Dermis blood vessel endothelial cell (primary cell): ENCODE data around the gene DMKN. TPM values are rescaled to one million over a fixed set of nuclear protein-coding genes. Genes with fewer than 3 reads are reported as not detected.

Experiments
- DNase-seq: peaks from one replicate; pipeline ENCODE4 v3.0.0; 2010
- total RNA-seq: library from RNA; depleted of rRNA; stranded (reverse); fragments of >200 nt; gene quantifications from 2 replicates; pipeline ENCODE4 v1.2.3, GENCODE V29; 2014

DMKN gene
- total RNA-seq, 1 donor from 2014 or later: 0.34 TPM

GRCh38 chr19:35549174-35549788 lies 35.8 kb upstream of the DMKN start:
- DNase-seq: peak; percentile 82

DNA sequence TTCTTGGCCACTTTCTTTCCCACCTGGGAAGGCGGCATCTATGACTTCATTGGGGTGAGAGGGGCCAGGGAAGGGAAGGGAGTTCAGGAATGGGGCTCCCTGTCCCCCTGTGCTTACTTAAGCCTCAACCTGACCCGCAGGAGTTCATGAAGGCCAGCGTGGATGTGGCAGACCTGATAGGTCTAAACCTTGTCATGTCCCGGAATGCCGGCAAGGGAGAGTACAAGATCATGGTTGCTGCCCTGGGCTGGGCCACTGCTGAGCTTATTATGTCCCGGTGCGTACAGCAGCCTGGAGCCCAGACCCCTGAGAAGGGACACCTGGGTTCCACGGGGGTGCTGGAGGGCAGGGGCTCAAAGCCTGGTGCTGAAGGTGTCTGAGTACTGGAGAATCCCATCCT lies 33.1 kb upstream of the DMKN start:
- DNase-seq: no peak

DNA sequence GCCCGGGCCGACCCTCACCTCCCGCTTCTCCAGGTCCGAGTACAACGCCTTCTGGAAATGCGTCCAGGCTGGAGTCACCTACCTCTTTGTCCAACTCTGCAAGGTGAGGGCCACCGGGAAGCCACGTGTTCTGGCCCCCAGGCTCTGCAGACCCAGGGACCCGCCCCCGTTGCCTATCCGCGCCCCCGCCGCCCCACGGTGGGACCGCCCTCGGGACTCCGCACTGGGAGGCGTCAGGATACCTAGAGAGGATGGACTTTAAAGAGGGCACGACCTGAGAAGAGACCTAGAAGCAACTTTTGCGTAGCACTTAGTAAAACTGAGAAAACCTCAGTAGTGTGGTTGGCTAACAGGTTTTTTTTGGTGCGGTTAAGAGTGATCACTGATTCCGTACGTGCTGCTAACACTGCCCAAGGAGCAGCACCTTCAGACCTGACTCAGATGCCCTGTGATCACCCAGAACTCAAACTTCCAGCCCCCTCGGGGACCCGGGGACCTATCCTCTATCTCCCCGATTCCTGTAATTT lies 32.5 kb upstream of the DMKN start:
- peak; percentile 46 for DNase-seq

DNA sequence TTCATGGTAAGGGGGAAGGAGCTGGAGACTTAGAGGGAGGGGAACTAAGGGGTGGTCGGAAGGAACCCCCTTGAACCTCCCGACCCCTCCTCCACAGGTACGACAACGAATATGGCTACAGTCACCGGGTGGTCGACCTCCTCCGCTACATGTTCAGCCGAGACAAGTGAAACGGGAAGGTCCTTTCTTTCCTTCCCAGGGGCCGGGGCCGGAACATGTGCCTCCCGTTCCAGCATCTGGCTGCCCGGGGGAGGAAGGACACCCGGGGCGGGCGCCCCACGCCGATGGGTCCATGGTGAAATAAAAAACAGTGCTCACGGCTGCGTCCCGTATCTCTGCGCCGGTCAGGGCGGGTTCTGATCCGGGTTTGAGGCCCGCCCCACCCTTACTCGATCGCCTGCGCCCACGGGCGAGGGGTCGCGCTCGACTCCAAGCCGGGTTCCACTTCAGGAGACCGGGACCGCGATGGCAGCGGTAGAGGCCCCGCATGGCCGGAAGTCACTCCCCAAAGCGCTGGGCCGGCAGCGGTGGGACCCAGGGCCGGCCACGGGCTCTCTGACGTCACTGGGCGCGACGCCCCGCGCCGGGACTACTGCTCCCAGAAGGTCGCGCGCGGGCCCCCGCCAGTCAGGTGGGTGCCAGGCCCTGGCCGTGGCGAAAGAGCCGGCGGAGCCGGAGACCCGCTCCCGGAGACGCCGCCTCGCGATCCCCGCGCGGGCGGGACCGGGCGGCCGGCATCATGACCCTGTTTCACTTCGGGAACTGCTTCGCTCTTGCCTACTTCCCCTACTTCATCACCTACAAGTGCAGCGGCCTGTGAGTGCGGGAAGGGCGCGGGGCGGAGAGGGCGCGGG lies 31.8 kb upstream of the DMKN start, which contains the start of gene TMEM147:
Gene TMEM147, plus strand, starts transcription at position 626 of the 854 bp plus-strand sequence. Its CDS starts 114 bp downstream, at position 740.
- DNase-seq: peak; percentile 86

- no peak for DNase-seq
These were observed 30.8 kb upstream of the DMKN start for GRCh38 chr19:35544110-35544802.

- no peak for DNase-seq
These were observed 30.0 kb upstream of the DMKN start for GRCh38 chr19:35543280-35544109.

DNA sequence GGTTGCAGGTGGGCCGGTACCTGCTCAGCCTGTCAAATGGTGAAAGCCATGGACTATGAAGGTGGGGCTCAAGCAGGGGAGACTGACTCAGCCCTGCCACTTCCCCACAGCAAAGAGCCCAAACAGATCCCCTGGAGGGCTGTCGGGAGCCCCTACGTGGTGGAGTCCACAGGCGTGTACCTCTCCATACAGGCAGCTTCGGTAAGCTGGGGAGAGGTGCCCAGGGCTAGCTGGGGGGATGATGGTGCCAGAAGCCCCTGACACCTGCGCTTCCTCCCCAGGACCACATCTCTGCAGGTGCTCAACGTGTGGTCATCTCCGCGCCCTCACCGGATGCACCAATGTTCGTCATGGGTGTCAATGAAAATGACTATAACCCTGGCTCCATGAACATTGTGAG lies 28.8 kb upstream of the DMKN start:
- no peak for DNase-seq

- DNase-seq: no peak
These were observed 27.0 kb upstream of the DMKN start for GRCh38 chr19:35540356-35540927.

DNA sequence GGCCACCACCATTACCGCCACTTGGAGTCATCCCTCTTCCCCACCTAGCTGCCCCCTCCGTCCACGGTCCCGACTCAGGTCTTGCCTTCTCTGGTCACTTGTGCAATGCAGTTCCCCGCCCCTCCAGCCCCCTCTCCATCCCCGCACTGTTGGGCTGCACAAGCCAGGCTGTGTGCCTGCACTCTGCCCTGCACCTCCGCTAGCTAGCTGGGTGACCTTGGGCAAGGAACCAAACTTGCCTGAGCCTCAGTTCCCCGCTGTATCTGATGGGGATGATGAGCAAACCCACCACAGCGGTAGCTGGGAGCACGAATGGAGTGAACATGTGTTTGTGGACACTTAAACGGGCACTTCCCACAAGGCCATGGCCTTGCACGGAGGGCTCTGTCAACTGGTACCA lies 26.4 kb upstream of the DMKN start:
- no peak for DNase-seq

DNA sequence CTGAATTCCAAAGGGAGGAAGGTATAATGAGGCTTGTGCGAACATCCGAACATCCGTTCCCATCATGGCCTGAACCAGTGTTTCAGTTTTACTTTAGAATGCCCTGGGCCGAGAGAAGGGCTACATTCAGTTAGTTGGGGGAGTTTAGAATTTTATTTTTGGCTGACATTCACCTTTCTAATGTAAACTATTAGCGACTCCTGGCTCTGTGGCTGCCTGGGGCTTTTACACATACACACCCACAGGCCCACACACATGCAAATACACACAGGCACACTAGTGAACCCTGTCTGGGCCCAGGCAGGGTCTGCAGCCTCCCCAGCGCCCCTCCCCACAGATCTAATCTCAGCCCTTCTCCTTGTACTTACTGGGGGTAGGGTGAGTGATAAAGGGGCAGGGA lies 25.9 kb upstream of the DMKN start:
- no peak for DNase-seq

DNA sequence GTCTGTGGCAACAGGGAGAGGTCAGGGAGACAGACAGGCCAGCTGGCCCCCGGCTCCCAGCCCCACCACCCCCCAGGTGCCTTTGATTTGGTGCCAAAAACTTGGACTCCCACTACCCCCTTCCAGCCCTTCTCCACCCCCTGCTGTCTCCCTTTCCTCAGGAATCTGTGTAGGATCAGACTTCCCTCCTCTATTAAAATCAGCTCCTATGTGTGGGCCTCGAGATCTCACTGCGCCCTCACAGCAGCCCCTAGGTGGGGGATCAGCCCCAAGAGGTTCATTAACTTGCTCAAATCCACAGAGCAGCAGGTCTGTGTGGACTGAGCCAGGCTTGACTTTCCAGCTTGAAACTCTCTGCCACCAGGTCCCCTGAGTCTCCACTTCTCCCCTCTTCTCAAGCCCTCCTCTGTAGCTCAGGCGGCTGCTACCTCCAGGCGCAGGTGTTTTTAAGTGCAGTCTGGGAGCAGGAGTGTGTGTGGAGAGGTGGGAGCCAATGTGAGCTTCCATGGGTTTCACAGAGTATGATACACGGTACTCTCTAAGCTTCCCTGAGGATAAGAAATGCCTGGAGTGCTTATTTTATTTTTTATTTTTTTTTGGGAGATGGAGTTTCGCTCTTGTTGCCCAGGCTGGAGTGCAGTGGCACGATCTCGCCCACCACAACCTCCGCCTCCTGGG lies 21.5 kb upstream of the DMKN start:
- DNase-seq: no peak

GRCh38 chr19:35533822-35534392 lies 20.5 kb upstream of the DMKN start:
- DNase-seq: no peak

- no peak for DNase-seq
These were observed 19.9 kb upstream of the DMKN start, which contains the start of gene GAPDHS for GRCh38 chr19:35533201-35533821. Gene GAPDHS (plus strand): TSS chr19:35533456. CDS start chr19:35533528, 72 bp downstream.

- DNase-seq: no peak
These were observed 17.8 kb upstream of the DMKN start for GRCh38 chr19:35531291-35531690.

DNA sequence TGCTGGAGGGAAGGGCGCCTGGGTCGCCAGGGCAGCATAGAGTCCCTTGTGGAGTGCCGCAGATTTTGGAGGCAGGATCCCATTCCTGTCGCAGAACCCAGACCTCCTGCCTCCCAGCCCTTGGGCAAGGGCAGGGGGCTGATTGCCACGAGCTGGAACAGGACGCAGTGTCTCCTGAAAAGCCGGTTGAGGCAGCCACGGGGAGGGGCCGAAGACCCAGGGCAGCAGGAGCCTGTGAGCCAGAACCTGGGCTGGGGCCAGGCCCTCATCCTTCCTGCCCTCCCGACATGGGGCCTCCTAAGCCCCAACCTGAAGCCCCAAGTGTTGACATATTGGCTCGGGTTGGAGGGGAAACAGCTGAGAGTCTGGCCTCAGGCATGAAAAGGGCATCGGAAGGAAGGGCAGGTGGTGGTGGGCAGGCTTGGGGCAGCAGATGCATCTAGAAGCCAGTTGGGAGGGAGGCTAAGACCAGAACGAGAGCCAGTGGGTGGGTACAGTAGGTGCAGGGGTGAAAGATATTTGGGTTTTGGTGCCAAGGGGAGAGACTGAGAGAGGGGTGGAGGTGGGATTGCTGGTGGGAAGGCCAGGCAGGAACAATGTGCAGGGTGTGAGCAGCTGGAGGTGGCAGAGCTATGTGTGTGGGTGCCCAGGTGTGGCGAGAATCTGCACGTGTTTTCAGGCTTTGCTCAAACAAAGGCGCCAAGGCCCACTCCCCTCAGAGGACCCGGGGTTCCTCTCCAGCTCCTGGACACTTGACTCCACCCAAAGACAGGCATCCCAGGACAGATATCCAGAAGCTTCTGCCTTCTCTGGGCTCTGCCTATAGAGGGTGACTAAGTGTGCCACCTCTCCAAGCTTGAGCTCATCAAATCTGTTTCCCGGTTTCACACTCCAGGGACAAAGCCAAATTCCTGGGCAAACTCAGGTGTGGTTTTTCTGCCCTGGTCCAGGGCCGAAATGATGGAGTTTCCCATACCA lies 16.1 kb upstream of the DMKN start:
- no peak for DNase-seq

- no peak for DNase-seq
These were observed 15.0 kb upstream of the DMKN start, which contains the start of gene SBSN for GRCh38 chr19:35528218-35529038. Gene SBSN (minus strand): TSS chr19:35528311. CDS start chr19:35528281, 30 bp downstream.

DNA sequence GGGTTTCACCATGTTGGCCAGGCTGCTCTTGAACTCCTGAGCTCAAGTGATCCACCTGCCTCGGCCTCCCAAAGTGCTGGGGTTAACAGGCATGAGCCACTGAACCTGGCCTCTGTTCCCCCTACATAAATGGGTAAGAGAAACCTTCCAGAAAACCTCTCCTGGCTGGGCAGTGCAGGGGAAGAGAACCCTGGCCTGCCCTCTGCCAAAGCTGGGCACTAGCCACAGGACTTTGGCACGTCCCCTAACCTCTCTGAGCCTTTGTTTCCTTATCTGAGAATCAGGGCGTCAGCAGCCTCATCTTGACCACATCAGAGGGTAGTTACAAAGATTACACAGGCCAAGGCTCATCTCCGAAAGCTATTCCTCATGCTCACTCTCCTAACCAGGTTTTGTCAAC lies 12.4 kb upstream of the DMKN start:
- DNase-seq: no peak
